ENCODE measurements around the gene SYT6. TPM values are rescaled to one million over a fixed set of nuclear protein-coding genes. Genes with fewer than 3 reads are reported as not detected.

Gene SYT6
- total and polyA plus RNA-seq, 2 of the 13 experiments (the other 11 are each of a cell fraction or from before 2014, with no cell fraction given) = not detected

- TF ChIP-seq ZXDC (CRISPR knock-in tag; IDR thresholded peaks at IDR 0.05) (no peak), POLR2A (IDR thresholded peaks at IDR 0.05; ENCODE audit: insufficient read depth in 1 of 2, low read depth in 2 of 2, low read length in 2 of 2) (no peak), MBNL3 (CRISPR knock-in tag; conservative IDR thresholded peaks at IDR 0.05) (no peak), NCOA2 (CRISPR knock-in tag; IDR thresholded peaks at IDR 0.05) (no peak), KLF11 (CRISPR knock-in tag; IDR thresholded peaks at IDR 0.05) (no peak), USF2 (IDR thresholded peaks at IDR 0.05; ENCODE audit: low read depth, low read length) (no peak), USF2 (CRISPR knock-in tag; IDR thresholded peaks at IDR 0.05; ENCODE audit: borderline replicate concordance) (no peak), RNF219 (CRISPR knock-in tag; IDR thresholded peaks at IDR 0.05) (no peak), RELA (CRISPR knock-in tag; IDR thresholded peaks at IDR 0.05) (no peak), ZNF263 (CRISPR knock-in tag; IDR thresholded peaks at IDR 0.05) (no peak), ETS1 (CRISPR knock-in tag; IDR thresholded peaks at IDR 0.05) (no peak), POLR2G (IDR thresholded peaks at IDR 0.05; ENCODE audit: low read depth, low read length) (no peak), NR2F2 (IDR thresholded peaks at IDR 0.05; ENCODE audit: borderline replicate concordance, low read depth) (no peak), HDAC2 (CRISPR knock-in tag; IDR thresholded peaks at IDR 0.05) (no peak), YY1 (IDR thresholded peaks at IDR 0.05; ENCODE audit: insufficient read depth, insufficient replicate concordance, low read depth, low read length) (no peak), BRF2 (CRISPR knock-in tag; IDR thresholded peaks at IDR 0.05) (no peak)
These were observed 3.6 kb upstream of the SYT6 start (continued) for GRCh38 chr1:114157275-114157660.

Measured in HepG2 (cell line).